GM23338 (cell line): ENCODE results near the gene SFT2D1. TPM values are rescaled to one million over a fixed set of nuclear protein-coding genes. Genes with fewer than 3 reads are reported as not detected.

Experiments used
- ATAC-seq: fragments of 200-7000 bp; cut with Tn5 transposase; 3 replicates; pipeline ENCODE4 v1.9.1; 2020
- DNase-seq: peaks from one replicate; pipeline ENCODE4 v3.0.0-alpha.2; 2015; ENCODE audit warnings: low spot score
- H2AFZ ChIP-seq: fragments of 200-600 bp; sonication (generic); 2 replicates; pipeline ENCODE4 v1.8.0; 2016; ENCODE audit warnings: antibody characterized with exemption, mild to moderate bottlenecking, moderate library complexity
- H3F3A ChIP-seq: fragments of 200-600 bp; sonication (generic); replicated peaks from 2 replicates; pipeline ENCODE4 v1.8.0; 2017; ENCODE audit warnings: antibody characterized with exemption, mixed run types, low read depth
- H3K27ac ChIP-seq: fragments of 200-600 bp; sonication (generic); 2 replicates; pipeline ENCODE4 v1.6.1; 2016; ENCODE audit warnings: low read depth
- H3K27me3 ChIP-seq: fragments of 200-600 bp; sonication (generic); 2 replicates; pipeline ENCODE4 v1.8.0; 2016; ENCODE audit warnings: mild to moderate bottlenecking, mixed run types, moderate library complexity; ENCODE audit not compliant: insufficient read depth
- H3K36me3 ChIP-seq: fragments of 200-600 bp; sonication (generic); 2 replicates; pipeline ENCODE4 v1.8.0; 2016; ENCODE audit warnings: mild to moderate bottlenecking; ENCODE audit not compliant: insufficient read depth
- H3K4me1 ChIP-seq: fragments of 200-600 bp; sonication (generic); 2 replicates; pipeline ENCODE4 v1.8.0; 2016; ENCODE audit warnings: mild to moderate bottlenecking, moderate library complexity; ENCODE audit not compliant: insufficient read depth
- H3K4me2 ChIP-seq: fragments of 200-600 bp; sonication (generic); 2 replicates; pipeline ENCODE4 v1.7.1; 2017; ENCODE audit warnings: mixed run types
- H3K4me3 ChIP-seq: fragments of 200-600 bp; sonication (generic); 2 replicates; pipeline ENCODE4 v1.6.1; 2016; ENCODE audit warnings: mixed run types
- H3K79me2 ChIP-seq: fragments of 200-600 bp; sonication (generic); replicated peaks from 2 replicates; pipeline ENCODE4 v1.8.0; 2017; ENCODE audit warnings: mild to moderate bottlenecking; ENCODE audit not compliant: insufficient read depth
- H3K9me2 ChIP-seq: fragments of 200-600 bp; sonication (generic); 2 replicates; pipeline ENCODE4 v1.8.0; 2017; ENCODE audit not compliant: insufficient read depth
- H4K20me1 ChIP-seq: fragments of 200-600 bp; sonication (generic); replicated peaks from 2 replicates; pipeline ENCODE4 v1.8.0; 2017; ENCODE audit warnings: mild to moderate bottlenecking; ENCODE audit not compliant: insufficient read depth
- H3K27ac Mint-ChIP-seq: 2 replicates; pipeline ENCODE4 v1.8.0; 2020; ENCODE audit warnings: inconsistent platforms, mild to moderate bottlenecking, moderate library complexity, mixed read lengths
- H3K27me3 Mint-ChIP-seq: 3 replicates; pipeline ENCODE4 v1.8.0; 2022; ENCODE audit warnings: low read depth, mild to moderate bottlenecking, moderate library complexity, mixed read lengths, inconsistent platforms; ENCODE audit not compliant: insufficient read depth, poor library complexity
- H3K36me3 Mint-ChIP-seq: 3 replicates; pipeline ENCODE4 v1.8.0; 2021; ENCODE audit warnings: low read depth, mild to moderate bottlenecking, inconsistent platforms, moderate library complexity, mixed read lengths
- H3K4me1 Mint-ChIP-seq: 3 replicates; pipeline ENCODE4 v1.8.0; 2020; ENCODE audit warnings: mild to moderate bottlenecking, inconsistent platforms, mixed read lengths
- H3K4me3 Mint-ChIP-seq: 3 replicates; pipeline ENCODE4 v1.8.0; 2021; ENCODE audit warnings: moderate library complexity, mild to moderate bottlenecking, inconsistent platforms, mixed read lengths
- H3K9me3 Mint-ChIP-seq: 3 replicates; pipeline ENCODE4 v1.8.0; 2020; ENCODE audit warnings: moderate library complexity, mild to moderate bottlenecking, inconsistent platforms, mixed read lengths
- CREB1 ChIP-seq: fragments of 250-450 bp; sonication (Bioruptor Pico); IDR thresholded peaks from 2 replicates; pipeline ENCODE4 v1.5.0; 2020; ENCODE audit warnings: low read depth, mild to moderate bottlenecking, moderate library complexity
- JUNB ChIP-seq: IDR thresholded peaks from one replicate; pipeline ENCODE4 v1.6.1; 2016; ENCODE audit warnings: antibody characterized with exemption; ENCODE audit not compliant: unreplicated experiment
- NANOG ChIP-seq: IDR thresholded peaks from 2 replicates; pipeline ENCODE4 v1.6.1; 2016; ENCODE audit warnings: antibody characterized with exemption, borderline replicate concordance
- ZNF331 ChIP-seq: fragments of 250-450 bp; sonication (Bioruptor Pico); IDR thresholded peaks from 2 replicates; pipeline ENCODE4 v1.5.0; 2020; ENCODE audit warnings: low read depth, mild to moderate bottlenecking, moderate library complexity
- ZNF462 ChIP-seq: fragments of 250-450 bp; sonication (Bioruptor Pico); IDR thresholded peaks from 2 replicates; pipeline ENCODE4 v1.5.0; 2020; ENCODE audit warnings: mild to moderate bottlenecking, moderate library complexity
- polyA plus RNA-seq: library from polyadenylated mRNA; unstranded; fragments of >200 nt; fragmentation: Nextera tagmentation; extraction: Ambion mirVana; gene quantifications from 2 replicates; pipeline ENCODE4 v1.2.1, GENCODE V29; 2016
- total RNA-seq: library from RNA; depleted of rRNA; stranded (reverse); fragments of >200 nt; shearing (Covaris generic); gene quantifications from 2 replicates; pipeline ENCODE4 v1.2.3, GENCODE V29; 2014

Gene SFT2D1
- total and polyA plus RNA-seq, 2 experiments from 2014 or later: 74.7 to 120 TPM

GRCh38 chr6:166300357-166300987 is 41.9 kb downstream of the SFT2D1 start:
- H3K27ac ChIP-seq: no peak overlapping the region
- H3K4me3 ChIP-seq: no peak overlapping the region
- TF ChIP-seq NANOG: no peak
- H3K27ac Mint-ChIP-seq: no peak overlapping the region
- H3K9me3 Mint-ChIP-seq: peaks cover 20% of the 10 kb centered on the region
- ATAC-seq (no peak), DNase-seq (no peak)
- no peaks in the 10 kb centered on the region for H3F3A ChIP-seq
- no peaks in the 10 kb centered on the region for H4K20me1 ChIP-seq
- no peaks in the 10 kb centered on the region for H3K79me2 ChIP-seq
- no peaks in the 10 kb centered on the region for H3K9me2 ChIP-seq
- H3K27me3 Mint-ChIP-seq: peaks cover 18% of the 10 kb centered on the region
- no peak overlapping the region for H3K4me3 Mint-ChIP-seq
- peaks cover 8% of the 10 kb centered on the region for H3K27me3 ChIP-seq
- no peak overlapping the region for H2AFZ ChIP-seq
- H3K4me1 ChIP-seq: no peaks in the 10 kb centered on the region
- H3K36me3 ChIP-seq: no peaks in the 10 kb centered on the region
- no peaks in the 10 kb centered on the region for H3K4me1 Mint-ChIP-seq
- H3K36me3 Mint-ChIP-seq: peaks cover 8% of the 10 kb centered on the region; the same call in 2 of the 3 replicates
- H3K4me2 ChIP-seq: no peak overlapping the region

GRCh38 chr6:166297606-166298005 is 44.7 kb downstream of the SFT2D1 start:
- Histone ChIP-seq H4K20me1 (no peaks in the 10 kb centered on the region), H3K27me3 (no peaks in the 10 kb centered on the region), H3K4me1 (no peaks in the 10 kb centered on the region), H3F3A (no peaks in the 10 kb centered on the region), H3K79me2 (no peaks in the 10 kb centered on the region), H3K4me2 (no peak overlapping the region), H3K9me2 (no peaks in the 10 kb centered on the region), H2AFZ (no peak overlapping the region), H3K27ac (no peak overlapping the region), H3K4me3 (no peak overlapping the region), H3K36me3 (no peaks in the 10 kb centered on the region)
- Mint-ChIP-seq H3K4me3 (no peak overlapping the region), H3K9me3 (peaks cover 31% of the 10 kb centered on the region), H3K4me1 (no peaks in the 10 kb centered on the region), H3K36me3 (peaks cover 14% of the 10 kb centered on the region; the same call in 2 of the 3 replicates), H3K27ac (no peak overlapping the region), H3K27me3 (peaks cover 8% of the 10 kb centered on the region)
- no peak for TF ChIP-seq JUNB
- no peak for TF ChIP-seq CREB1 (CRISPR knock-in tag)
- TF ChIP-seq ZNF462: no peak
- no peak for TF ChIP-seq ZNF331 (CRISPR knock-in tag)
- DNase-seq (no peak), ATAC-seq (no peak)
